ENCODE measurements around the gene DZIP1L. TPM values are rescaled to one million over a fixed set of nuclear protein-coding genes. Genes with fewer than 3 reads are reported as not detected.

DZIP1L gene
- total and polyA plus RNA-seq, 10 donors: 0.85 to 38.6 (median 12.4) TPM

GRCh38 chr3:138099417-138099816 lies 16.0 kb downstream of the DZIP1L start:
- H3K4me3 ChIP-seq: no peak overlapping the region
- no peaks in the 10 kb centered on the region for H3K4me1 ChIP-seq
- H3K9me3 ChIP-seq: no peaks in the 10 kb centered on the region
- no peak overlapping the region for H3K27ac ChIP-seq
- TF ChIP-seq POLR2A (IDR thresholded peaks at IDR 0.05) (no peak), CTCF (IDR thresholded peaks at IDR 0.05 in 8 of 11, conservative IDR thresholded peaks at IDR 0.05 in 3 of 11) (no peak), POLR2AphosphoS5 (IDR thresholded peaks at IDR 0.05) (no peak)
- intact Hi-C loops (cut with DNase I; ENCODE audit: low total_unique reads): no loop called here
- H3K27me3 ChIP-seq (replicated peaks in 1 of 7): no peaks in the 10 kb centered on the region
- H3K36me3 ChIP-seq: peaks cover 0 to 44% (median 2%) of the 10 kb centered on the region in 6 donors
- no peak for DNase-seq

- WGBS, 5 donors: 82 to 90% (median 87%) methylated on average over 12 of the region's 12 CpGs
- intact Hi-C loops (cut with DNase I; ENCODE audit: low total_unique reads): no loop called here
- Histone ChIP-seq H3K27me3 (replicated peaks in 1 of 7) (no peaks in the 10 kb centered on the region), H3K4me3 (no peak overlapping the region), H3K4me1 (no peaks in the 10 kb centered on the region), H3K9me3 (no peaks in the 10 kb centered on the region), H3K36me3 (peaks cover 0 to 46% (median 2%) of the 10 kb centered on the region in 6 donors), H3K27ac (no peak overlapping the region)
- TF ChIP-seq POLR2A (IDR thresholded peaks at IDR 0.05) (no peak), POLR2AphosphoS5 (IDR thresholded peaks at IDR 0.05) (no peak), CTCF (IDR thresholded peaks at IDR 0.05 in 8 of 11, conservative IDR thresholded peaks at IDR 0.05 in 3 of 11) (no peak)
- DNase-seq: no peak
Observed at GRCh38 chr3:138097192-138098172, 17.9 kb downstream of the DZIP1L start.

GRCh38 chr3:138093721-138094120 lies 21.7 kb downstream of the DZIP1L start:
- Histone ChIP-seq H3K9me3 (no peaks in the 10 kb centered on the region), H3K4me1 (no peaks in the 10 kb centered on the region), H3K27me3 (replicated peaks in 1 of 7) (no peaks in the 10 kb centered on the region), H3K36me3 (peaks cover 0 to 41% (median 2%) of the 10 kb centered on the region in 6 donors), H3K27ac (no peak overlapping the region), H3K4me3 (no peak overlapping the region)
- DNase-seq: no peak
- TF ChIP-seq CTCF (IDR thresholded peaks at IDR 0.05 in 8 of 11, conservative IDR thresholded peaks at IDR 0.05 in 3 of 11) (no peak), POLR2A (IDR thresholded peaks at IDR 0.05) (no peak), POLR2AphosphoS5 (IDR thresholded peaks at IDR 0.05) (no peak)
- intact Hi-C loops (cut with DNase I; ENCODE audit: low total_unique reads): no loop called here
- 45 to 87% (median 49%) methylated on average over 2 of the region's 2 CpGs for WGBS, 5 donors

GRCh38 chr3:138092023-138092422 lies 23.4 kb downstream of the DZIP1L start:
- WGBS, 5 donors: 90 to 95% (median 95%) methylated on average over 2 of the region's 2 CpGs
- peaks cover 0 to 57% (median 5%) of the 10 kb centered on the region in 6 donors for H3K36me3 ChIP-seq
- no peak overlapping the region for H3K27ac ChIP-seq
- intact Hi-C loops (cut with DNase I; ENCODE audit: low total_unique reads): no loop called here
- H3K4me1 ChIP-seq: no peaks in the 10 kb centered on the region
- H3K4me3 ChIP-seq: no peak overlapping the region
- no peak for DNase-seq
- no peaks in the 10 kb centered on the region for H3K27me3 ChIP-seq (replicated peaks in 1 of 7)
- H3K9me3 ChIP-seq: no peaks in the 10 kb centered on the region
- TF ChIP-seq CTCF (IDR thresholded peaks at IDR 0.05 in 8 of 11, conservative IDR thresholded peaks at IDR 0.05 in 3 of 11): no peak
- no peak for TF ChIP-seq POLR2AphosphoS5 (IDR thresholded peaks at IDR 0.05)
- no peak for TF ChIP-seq POLR2A (IDR thresholded peaks at IDR 0.05)

All from spleen (tissue), 11 donors.